HEK293 (cell line): Measurements from ENCODE around the gene EFEMP2.

ENCODE experiments used
- CTCF ChIA-PET: fragments of 350-600 bp; formaldehyde crosslinking; extraction: SDS; loops from one replicate; lab custom pipeline; 2021; ENCODE audit warnings: antibody characterized with exemption; lab: Yijun Ruan, JAX
- POLR2A ChIA-PET: fragments of 300-600 bp; formaldehyde crosslinking; extraction: SDS; loops from one replicate; lab custom pipeline; 2020; ENCODE audit warnings: antibody characterized with exemption, inconsistent platforms; lab: Yijun Ruan, JAX
- H3K27ac ChIP-seq: fragments of 200-500 bp; sonication (Bioruptor generic); 2 replicates; pipeline ENCODE4 v1.5.1; 2014; ENCODE audit warnings: low read depth, low read length, control low read depth, inconsistent platforms; ENCODE audit errors: extremely low read depth
- H3K36me3 ChIP-seq, 2 experiments: fragments of 200-500 bp in 1 of 2; sonication (Bioruptor generic) in 1 of 2; 1 replicate in 1 of 2; 2 replicates in 1 of 2; pipeline ENCODE4 v1.5.1; 2014 to 2017; ENCODE audit warnings: inconsistent platforms in 2 of 2, low read length in 2 of 2; ENCODE audit not compliant: control insufficient read depth in 2 of 2, insufficient read depth in 1 of 2
- H3K4me1 ChIP-seq: fragments of 200-500 bp; sonication (Bioruptor generic); 2 replicates; pipeline ENCODE4 v1.5.1; 2014; ENCODE audit warnings: mild to moderate bottlenecking, low read length, inconsistent platforms; ENCODE audit not compliant: control insufficient read depth, insufficient read depth
- H3K4me3 ChIP-seq: 2 replicates; pipeline ENCODE4 v1.5.1; 2011; ENCODE audit warnings: low read depth, mild to moderate bottlenecking, control low read depth, low read length, moderate library complexity
- H3K9me3 ChIP-seq: fragments of 200-500 bp; sonication (Bioruptor generic); 2 replicates; pipeline ENCODE4 v1.5.1; 2014; ENCODE audit warnings: low read depth, low read length, inconsistent platforms; ENCODE audit not compliant: control insufficient read depth, insufficient read depth
- MEIS1 ChIP-seq: sonication (generic); formaldehyde crosslinking; IDR thresholded peaks from 2 replicates; pipeline ENCODE4 v1.8.1; 2022; ENCODE audit warnings: missing genetic modification reagents, mild to moderate bottlenecking, borderline replicate concordance
- PRDM6 ChIP-seq: fragments of 450-650 bp; formaldehyde crosslinking; IDR thresholded peaks from 2 replicates; pipeline ENCODE4 v1.5.1; 2017; ENCODE audit warnings: missing biosample characterization, missing genetic modification characterization
- SP3 ChIP-seq: fragments of 450-650 bp; formaldehyde crosslinking; IDR thresholded peaks from 2 replicates; pipeline ENCODE4 v1.5.1; 2016; ENCODE audit warnings: missing biosample characterization, missing genetic modification characterization
- WT1 ChIP-seq: fragments of 450-650 bp; formaldehyde crosslinking; IDR thresholded peaks from 2 replicates; pipeline ENCODE4 v1.5.1; 2016; ENCODE audit warnings: missing biosample characterization, missing genetic modification characterization
- ZBTB26 ChIP-seq: fragments of 450-650 bp; formaldehyde crosslinking; optimal IDR thresholded peaks from 2 replicates; pipeline ENCODE3; 2016; ENCODE audit warnings: missing biosample characterization, mild to moderate bottlenecking, missing genetic modification characterization
- ZIC2 ChIP-seq: fragments of 450-650 bp; formaldehyde crosslinking; IDR thresholded peaks from 2 replicates; pipeline ENCODE4 v1.5.1; 2016; ENCODE audit warnings: missing biosample characterization, missing genetic modification characterization
- ZNF157 ChIP-seq: fragments of 450-650 bp; formaldehyde crosslinking; IDR thresholded peaks from 2 replicates; pipeline ENCODE4 v1.5.1; 2016; ENCODE audit warnings: missing biosample characterization, missing genetic modification characterization
- ZNF2 ChIP-seq: fragments of 450-650 bp; formaldehyde crosslinking; IDR thresholded peaks from 2 replicates; pipeline ENCODE4 v1.5.1; 2016; ENCODE audit warnings: missing biosample characterization, missing genetic modification characterization
- ZNF211 ChIP-seq: fragments of 450-650 bp; formaldehyde crosslinking; IDR thresholded peaks from 2 replicates; pipeline ENCODE4 v1.5.1; 2016; ENCODE audit warnings: low read depth, missing biosample characterization, missing genetic modification characterization
- ZNF214 ChIP-seq: fragments of 450-650 bp; formaldehyde crosslinking; IDR thresholded peaks from 2 replicates; pipeline ENCODE4 v1.5.1; 2017; ENCODE audit warnings: missing biosample characterization, mild to moderate bottlenecking, missing genetic modification characterization, borderline replicate concordance
- ZNF23 ChIP-seq: fragments of 450-650 bp; formaldehyde crosslinking; IDR thresholded peaks from 2 replicates; pipeline ENCODE4 v1.5.1; 2016; ENCODE audit warnings: missing biosample characterization, missing genetic modification characterization, borderline replicate concordance
- ZNF239 ChIP-seq: fragments of 450-650 bp; formaldehyde crosslinking; IDR thresholded peaks from 2 replicates; pipeline ENCODE4 v1.5.1; 2016; ENCODE audit warnings: missing biosample characterization, missing genetic modification characterization
- ZNF324 ChIP-seq: fragments of 450-650 bp; formaldehyde crosslinking; IDR thresholded peaks from 2 replicates; pipeline ENCODE4 v1.5.1; 2016; ENCODE audit warnings: missing biosample characterization, missing genetic modification characterization
- ZNF426 ChIP-seq: fragments of 450-650 bp; formaldehyde crosslinking; IDR thresholded peaks from 2 replicates; pipeline ENCODE4 v1.5.1; 2017; ENCODE audit warnings: missing biosample characterization, missing genetic modification characterization, mild to moderate bottlenecking, inconsistent platforms, moderate library complexity
- ZNF560 ChIP-seq: fragments of 450-650 bp; formaldehyde crosslinking; IDR thresholded peaks from 2 replicates; pipeline ENCODE4 v1.5.1; 2017; ENCODE audit warnings: missing biosample characterization, missing genetic modification characterization, borderline replicate concordance
- ZNF585B ChIP-seq: fragments of 450-650 bp; formaldehyde crosslinking; IDR thresholded peaks from 2 replicates; pipeline ENCODE4 v1.5.1; 2016; ENCODE audit warnings: missing biosample characterization, missing genetic modification characterization
- ZNF600 ChIP-seq: fragments of 450-650 bp; formaldehyde crosslinking; IDR thresholded peaks from 2 replicates; pipeline ENCODE4 v1.5.1; 2016; ENCODE audit warnings: missing biosample characterization, missing genetic modification characterization
- ZNF623 ChIP-seq: fragments of 450-650 bp; formaldehyde crosslinking; IDR thresholded peaks from 2 replicates; pipeline ENCODE4 v1.5.1; 2016; ENCODE audit warnings: missing biosample characterization, missing genetic modification characterization
- ZNF626 ChIP-seq: fragments of 450-650 bp; sonication (Bioruptor Pico); formaldehyde crosslinking; IDR thresholded peaks from 2 replicates; pipeline ENCODE4 v1.5.1; 2018; ENCODE audit warnings: missing biosample characterization, missing genetic modification characterization, inconsistent platforms
- ZNF658 ChIP-seq: fragments of 450-650 bp; formaldehyde crosslinking; IDR thresholded peaks from 2 replicates; pipeline ENCODE4; 2016; ENCODE audit warnings: missing biosample characterization, missing genetic modification characterization
- ZNF768 ChIP-seq: fragments of 450-650 bp; formaldehyde crosslinking; IDR thresholded peaks from 2 replicates; pipeline ENCODE4 v1.5.1; 2018; ENCODE audit warnings: missing biosample characterization, mild to moderate bottlenecking, missing genetic modification characterization
- ZNF792 ChIP-seq: fragments of 450-650 bp; formaldehyde crosslinking; IDR thresholded peaks from 2 replicates; pipeline ENCODE4 v1.5.1; 2016; ENCODE audit warnings: missing biosample characterization, missing genetic modification characterization
- ZSCAN16 ChIP-seq: fragments of 450-650 bp; formaldehyde crosslinking; IDR thresholded peaks from 2 replicates; pipeline ENCODE4 v1.5.1; 2016; ENCODE audit warnings: missing biosample characterization, missing genetic modification characterization
- TF ChIP-seq, protein P1 (sequence below): fragments of 450-650 bp; formaldehyde crosslinking; IDR thresholded peaks from 2 replicates; pipeline ENCODE4 v1.5.1; 2017; ENCODE audit warnings: missing biosample characterization, missing genetic modification characterization
- TF ChIP-seq, protein P2 (sequence below): fragments of 450-650 bp; formaldehyde crosslinking; IDR thresholded peaks from 2 replicates; pipeline ENCODE4 v1.5.1; 2016; ENCODE audit warnings: missing biosample characterization, missing genetic modification characterization
- TF ChIP-seq, protein P3 (sequence below): fragments of 450-650 bp; formaldehyde crosslinking; IDR thresholded peaks from 2 replicates; pipeline ENCODE4 v1.5.1; 2016; ENCODE audit warnings: missing biosample characterization, missing genetic modification characterization

Gene EFEMP2

GRCh38 chr11:65855927-65856363 lies 16.7 kb downstream of the EFEMP2 start:
- Histone ChIP-seq H3K4me1 (peaks cover 4% of the 10 kb centered on the region; the same call in 1 of the 2 replicates), H3K4me3 (peak overlapping the region; percentile 95), H3K36me3 (peaks cover 0 to 56% of the 10 kb centered on the region in 2 experiments; a peak in 1 of 3 replicates), H3K27ac (no peak overlapping the region), H3K9me3 (no peaks in the 10 kb centered on the region)
- ChIA-PET POLR2A (no interaction called here), CTCF (no interaction called here)
- TF ChIP-seq MEIS1 (CRISPR knock-in tag) (no peak), ZNF600 (tag by site-specific recombination) (no peak), ZNF623 (no peak), ZNF768 (tag by site-specific recombination) (no peak), ZBTB26 (tag by site-specific recombination) (no peak), ZNF239 (tag by site-specific recombination) (no peak), ZNF426 (no peak), ZNF23 (tag by site-specific recombination) (no peak), ZNF560 (tag by site-specific recombination) (no peak), ZNF2 (no peak), PRDM6 (tag by site-specific recombination) (no peak)
- TF ChIP-seq, protein P1, sequence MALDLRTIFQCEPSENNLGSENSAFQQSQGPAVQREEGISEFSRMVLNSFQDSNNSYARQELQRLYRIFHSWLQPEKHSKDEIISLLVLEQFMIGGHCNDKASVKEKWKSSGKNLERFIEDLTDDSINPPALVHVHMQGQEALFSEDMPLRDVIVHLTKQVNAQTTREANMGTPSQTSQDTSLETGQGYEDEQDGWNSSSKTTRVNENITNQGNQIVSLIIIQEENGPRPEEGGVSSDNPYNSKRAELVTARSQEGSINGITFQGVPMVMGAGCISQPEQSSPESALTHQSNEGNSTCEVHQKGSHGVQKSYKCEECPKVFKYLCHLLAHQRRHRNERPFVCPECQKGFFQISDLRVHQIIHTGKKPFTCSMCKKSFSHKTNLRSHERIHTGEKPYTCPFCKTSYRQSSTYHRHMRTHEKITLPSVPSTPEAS, result no peak
- TF ChIP-seq, protein P2, sequence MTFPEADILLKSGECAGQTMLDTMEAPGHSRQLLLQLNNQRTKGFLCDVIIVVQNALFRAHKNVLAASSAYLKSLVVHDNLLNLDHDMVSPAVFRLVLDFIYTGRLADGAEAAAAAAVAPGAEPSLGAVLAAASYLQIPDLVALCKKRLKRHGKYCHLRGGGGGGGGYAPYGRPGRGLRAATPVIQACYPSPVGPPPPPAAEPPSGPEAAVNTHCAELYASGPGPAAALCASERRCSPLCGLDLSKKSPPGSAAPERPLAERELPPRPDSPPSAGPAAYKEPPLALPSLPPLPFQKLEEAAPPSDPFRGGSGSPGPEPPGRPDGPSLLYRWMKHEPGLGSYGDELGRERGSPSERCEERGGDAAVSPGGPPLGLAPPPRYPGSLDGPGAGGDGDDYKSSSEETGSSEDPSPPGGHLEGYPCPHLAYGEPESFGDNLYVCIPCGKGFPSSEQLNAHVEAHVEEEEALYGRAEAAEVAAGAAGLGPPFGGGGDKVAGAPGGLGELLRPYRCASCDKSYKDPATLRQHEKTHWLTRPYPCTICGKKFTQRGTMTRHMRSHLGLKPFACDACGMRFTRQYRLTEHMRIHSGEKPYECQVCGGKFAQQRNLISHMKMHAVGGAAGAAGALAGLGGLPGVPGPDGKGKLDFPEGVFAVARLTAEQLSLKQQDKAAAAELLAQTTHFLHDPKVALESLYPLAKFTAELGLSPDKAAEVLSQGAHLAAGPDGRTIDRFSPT, result no peak
- TF ChIP-seq, protein P3, sequence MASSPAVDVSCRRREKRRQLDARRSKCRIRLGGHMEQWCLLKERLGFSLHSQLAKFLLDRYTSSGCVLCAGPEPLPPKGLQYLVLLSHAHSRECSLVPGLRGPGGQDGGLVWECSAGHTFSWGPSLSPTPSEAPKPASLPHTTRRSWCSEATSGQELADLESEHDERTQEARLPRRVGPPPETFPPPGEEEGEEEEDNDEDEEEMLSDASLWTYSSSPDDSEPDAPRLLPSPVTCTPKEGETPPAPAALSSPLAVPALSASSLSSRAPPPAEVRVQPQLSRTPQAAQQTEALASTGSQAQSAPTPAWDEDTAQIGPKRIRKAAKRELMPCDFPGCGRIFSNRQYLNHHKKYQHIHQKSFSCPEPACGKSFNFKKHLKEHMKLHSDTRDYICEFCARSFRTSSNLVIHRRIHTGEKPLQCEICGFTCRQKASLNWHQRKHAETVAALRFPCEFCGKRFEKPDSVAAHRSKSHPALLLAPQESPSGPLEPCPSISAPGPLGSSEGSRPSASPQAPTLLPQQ (tag by site-specific recombination), result no peak

DNA sequence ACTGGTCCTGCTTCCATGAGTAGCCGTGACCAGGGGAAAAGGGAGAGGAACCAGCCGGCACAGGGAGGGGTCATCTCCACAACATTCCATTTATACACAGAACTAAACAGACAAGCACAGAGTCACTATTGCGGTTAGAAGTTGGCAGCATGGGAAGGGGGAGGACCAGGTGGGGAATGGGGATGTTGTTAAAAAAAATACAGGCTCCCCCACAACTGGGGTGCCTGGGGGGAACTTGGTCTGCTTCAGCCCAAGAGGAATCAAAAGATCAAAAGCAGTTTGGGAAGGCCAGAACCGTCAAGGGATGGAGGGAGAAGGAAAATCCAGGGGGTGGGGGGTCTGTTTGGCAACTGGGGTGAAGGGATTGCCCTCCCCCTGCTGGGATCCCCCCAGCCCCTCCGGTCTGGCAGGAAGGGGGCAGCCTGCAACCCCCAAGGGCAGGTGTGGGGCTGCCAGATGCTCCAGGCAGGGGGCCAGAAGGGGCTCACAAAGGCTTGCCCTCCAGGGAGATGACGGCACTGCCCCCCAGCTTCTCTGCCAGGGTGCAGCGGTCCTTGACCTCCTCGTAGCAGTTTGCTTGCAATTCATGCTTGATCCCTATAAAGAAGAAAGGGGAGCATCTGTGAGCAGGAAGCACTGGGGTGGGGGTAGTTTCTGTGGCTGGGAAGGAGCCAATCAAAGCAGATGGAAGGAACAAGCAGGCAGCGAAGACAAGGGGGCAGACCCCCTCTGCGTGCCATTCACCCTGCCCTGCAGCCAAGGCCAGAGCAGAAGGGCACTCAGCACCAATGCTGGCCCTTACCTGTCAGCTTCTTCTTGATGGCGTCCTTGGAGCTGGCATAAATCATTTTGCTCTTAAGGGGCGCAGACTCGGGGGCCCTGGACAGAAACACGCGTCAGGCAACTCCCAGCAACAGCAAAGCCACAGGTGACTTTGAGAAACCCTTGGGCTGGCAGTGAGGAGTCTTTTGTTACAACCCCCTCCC lies 17.5 kb downstream of the EFEMP2 start:
- ChIA-PET POLR2A (no interaction called here), CTCF (interaction anchor here (0.5 to 0.6 kb wide), 2 partner anchors 48 to 136 kb away, joined by 4 read pairs; no protein-coding TSS in a partner anchor)
- Histone ChIP-seq H3K27ac (no peak overlapping the region), H3K4me1 (peaks cover 4% of the 10 kb centered on the region; the same call in 1 of the 2 replicates), H3K9me3 (no peaks in the 10 kb centered on the region), H3K36me3 (peaks cover 0 to 56% of the 10 kb centered on the region in 2 experiments; a peak in 1 of 3 replicates), H3K4me3 (no peak overlapping the region)
- TF ChIP-seq ZNF626 (tag by site-specific recombination) (no peak), ZIC2 (no peak), ZNF214 (tag by site-specific recombination) (no peak), ZNF792 (no peak), WT1 (no peak), ZNF211 (tag by site-specific recombination) (no peak), SP3 (no peak), ZSCAN16 (tag by site-specific recombination) (no peak), ZNF585B (tag by site-specific recombination) (no peak), ZNF324 (no peak), ZNF658 (tag by site-specific recombination) (no peak), ZNF157 (tag by site-specific recombination) (no peak)
- TF ChIP-seq, protein P1, result no peak
